ENCODE results near the gene GABBR2.

GABBR2 gene

GRCh38 chr9:98369066-98369425 is 339.7 kb downstream of the GABBR2 start:
- Histone ChIP-seq H4K20me1 (ENCODE audit: insufficient read depth, low read length) (no peaks in the 10 kb centered on the region), H2AFZ (ENCODE audit: low read depth, low read length) (no peak overlapping the region), H3K27me3 (ENCODE audit: low read depth, low read length) (peaks cover 10% of the 10 kb centered on the region; the same call in 1 of the 2 replicates), H3K4me1 (ENCODE audit: low read length) (no peaks in the 10 kb centered on the region), H3K79me2 (ENCODE audit: low read length) (no peaks in the 10 kb centered on the region), H3K9ac (ENCODE audit: low read length) (no peak overlapping the region), H3K9me3 (ENCODE audit: insufficient read depth, low read length) (peaks cover 8% of the 10 kb centered on the region; the same call in 1 of the 2 replicates), H3K4me3 (ENCODE audit: low read length) (no peak overlapping the region), H3K36me3 (replicated peaks; ENCODE audit: low read depth, low read length) (no peaks in the 10 kb centered on the region), H3K4me2 (ENCODE audit: low read length) (no peak overlapping the region), H3K27ac (ENCODE audit: low read length) (no peak overlapping the region)
- TF ChIP-seq EZH2phosphoT487 (IDR thresholded peaks at IDR 0.05; ENCODE audit: low read depth) (no peak), CTCF (IDR thresholded peaks at IDR 0.05; ENCODE audit: low read depth, low read length) (no peak)

DNA sequence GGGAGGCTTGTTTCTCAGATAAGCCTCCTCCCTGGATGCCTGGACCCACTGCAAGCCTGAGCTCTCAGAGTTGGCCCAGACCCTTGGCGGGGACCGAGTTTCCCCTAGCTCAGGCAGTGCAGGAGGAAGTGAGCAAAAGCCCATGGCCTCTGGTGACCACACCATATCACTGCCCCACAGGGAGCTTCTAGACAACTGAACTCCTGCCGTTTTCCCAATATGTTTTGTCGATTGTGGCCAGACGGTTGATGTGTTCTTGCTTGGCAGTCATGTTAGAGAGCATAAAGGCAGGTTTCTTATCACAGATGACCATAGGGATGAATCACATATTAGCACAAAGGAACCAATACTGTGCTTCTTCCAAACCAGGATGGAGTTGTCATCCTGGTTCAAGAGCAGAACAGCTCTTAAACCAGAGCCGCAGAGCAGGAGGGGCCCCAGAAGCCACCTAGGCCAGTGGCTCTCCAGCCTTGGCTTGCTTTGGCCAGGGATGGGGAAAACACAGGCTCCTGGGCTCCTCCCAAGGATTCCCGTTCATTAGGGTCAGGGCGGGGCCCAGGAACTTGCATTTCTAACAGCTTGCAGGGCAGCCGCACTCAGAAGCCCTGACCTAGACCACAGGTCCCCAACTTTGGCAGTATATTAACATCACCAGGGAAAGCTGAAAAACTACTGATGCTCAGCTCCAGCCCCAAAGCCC is 340.2 kb downstream of the GABBR2 start:
- peaks cover 8% of the 10 kb centered on the region; the same call in 1 of the 2 replicates for H3K9me3 ChIP-seq (ENCODE audit: insufficient read depth, low read length)
- no peak overlapping the region for H3K9ac ChIP-seq (ENCODE audit: low read length)
- peaks cover 12% of the 10 kb centered on the region; the same call in 1 of the 2 replicates for H3K27me3 ChIP-seq (ENCODE audit: low read depth, low read length)
- no peaks in the 10 kb centered on the region for H4K20me1 ChIP-seq (ENCODE audit: insufficient read depth, low read length)
- no peaks in the 10 kb centered on the region for H3K4me1 ChIP-seq (ENCODE audit: low read length)
- TF ChIP-seq EZH2phosphoT487 (IDR thresholded peaks at IDR 0.05; ENCODE audit: low read depth): no peak
- TF ChIP-seq CTCF (IDR thresholded peaks at IDR 0.05; ENCODE audit: low read depth, low read length): no peak
- no peak overlapping the region for H3K4me3 ChIP-seq (ENCODE audit: low read length)
- no peak overlapping the region for H3K4me2 ChIP-seq (ENCODE audit: low read length)
- H3K27ac ChIP-seq (ENCODE audit: low read length): no peak overlapping the region
- no peak overlapping the region for H2AFZ ChIP-seq (ENCODE audit: low read depth, low read length)
- no peaks in the 10 kb centered on the region for H3K79me2 ChIP-seq (ENCODE audit: low read length)
- H3K36me3 ChIP-seq (replicated peaks; ENCODE audit: low read depth, low read length): no peaks in the 10 kb centered on the region

DNA sequence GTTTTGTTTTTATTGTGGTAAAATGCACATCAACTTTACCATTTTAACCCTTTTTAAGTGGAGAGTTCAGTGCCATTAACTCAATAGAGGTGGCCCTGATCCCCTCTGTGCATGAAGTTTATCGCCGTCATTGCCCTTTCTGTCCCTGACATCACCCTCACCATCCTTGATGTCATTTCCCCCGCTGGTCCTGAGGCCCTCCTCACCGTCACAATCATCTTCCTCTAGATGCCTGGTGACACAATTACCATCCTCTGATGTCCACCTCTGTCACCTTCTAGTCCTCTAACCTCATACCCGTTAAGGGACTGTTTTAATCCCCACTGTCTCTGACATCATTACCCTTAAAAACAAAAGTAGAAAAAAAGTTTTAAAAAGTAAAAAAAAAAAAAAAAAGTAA is 340.8 kb downstream of the GABBR2 start:
- H3K4me1 ChIP-seq (ENCODE audit: low read length): no peaks in the 10 kb centered on the region

More for the DNA sequence above, 340.8 kb downstream of the GABBR2 start:
- H2AFZ ChIP-seq (ENCODE audit: low read depth, low read length): no peak overlapping the region
- H3K36me3 ChIP-seq (replicated peaks; ENCODE audit: low read depth, low read length): no peaks in the 10 kb centered on the region
- H3K9ac ChIP-seq (ENCODE audit: low read length): no peak overlapping the region
- no peaks in the 10 kb centered on the region for H4K20me1 ChIP-seq (ENCODE audit: insufficient read depth, low read length)
- H3K27ac ChIP-seq (ENCODE audit: low read length): no peak overlapping the region
- H3K79me2 ChIP-seq (ENCODE audit: low read length): no peaks in the 10 kb centered on the region
- peaks cover 8% of the 10 kb centered on the region; the same call in 1 of the 2 replicates for H3K9me3 ChIP-seq (ENCODE audit: insufficient read depth, low read length)
- H3K4me2 ChIP-seq (ENCODE audit: low read length): no peak overlapping the region
- H3K27me3 ChIP-seq (ENCODE audit: low read depth, low read length): peaks cover 12% of the 10 kb centered on the region; the same call in 1 of the 2 replicates
- TF ChIP-seq EZH2phosphoT487 (IDR thresholded peaks at IDR 0.05; ENCODE audit: low read depth) (no peak), CTCF (IDR thresholded peaks at IDR 0.05; ENCODE audit: low read depth, low read length) (no peak)
- H3K4me3 ChIP-seq (ENCODE audit: low read length): no peak overlapping the region

Data from OCI-LY3 (cell line).